Measurements from ENCODE around the gene HIBCH. TPM values are rescaled to one million over a fixed set of nuclear protein-coding genes. Genes with fewer than 3 reads are reported as not detected.

HIBCH gene
- total RNA-seq, 2 donors from 2014 or later, result 31.4 to 34.4 TPM

DNA sequence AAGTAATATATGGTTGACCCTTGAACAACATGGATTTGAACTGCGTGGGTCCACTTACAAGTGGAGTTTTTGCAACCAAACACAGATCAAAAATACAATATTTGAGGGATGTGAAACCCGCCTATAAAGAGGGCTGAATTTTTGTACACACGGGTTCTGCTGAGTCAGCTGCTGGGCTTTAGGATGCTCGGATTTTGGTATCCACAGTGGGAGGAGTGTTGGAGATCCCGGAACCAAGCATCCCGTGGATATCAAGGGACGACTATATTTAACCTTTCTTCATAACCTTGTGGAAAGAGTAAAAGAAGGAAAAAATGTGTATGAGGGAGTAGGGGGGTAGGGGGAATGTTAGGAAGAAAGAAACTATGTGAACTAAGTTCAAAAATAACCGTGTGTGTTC lies 13.8 kb upstream of the HIBCH start:
- no peak for ATAC-seq (ENCODE audit: insufficient number of reproducible peaks, low FRiP score, low read depth)
- H3K27ac ChIP-seq, result peak overlapping the region; percentile 18 to 65

DNA sequence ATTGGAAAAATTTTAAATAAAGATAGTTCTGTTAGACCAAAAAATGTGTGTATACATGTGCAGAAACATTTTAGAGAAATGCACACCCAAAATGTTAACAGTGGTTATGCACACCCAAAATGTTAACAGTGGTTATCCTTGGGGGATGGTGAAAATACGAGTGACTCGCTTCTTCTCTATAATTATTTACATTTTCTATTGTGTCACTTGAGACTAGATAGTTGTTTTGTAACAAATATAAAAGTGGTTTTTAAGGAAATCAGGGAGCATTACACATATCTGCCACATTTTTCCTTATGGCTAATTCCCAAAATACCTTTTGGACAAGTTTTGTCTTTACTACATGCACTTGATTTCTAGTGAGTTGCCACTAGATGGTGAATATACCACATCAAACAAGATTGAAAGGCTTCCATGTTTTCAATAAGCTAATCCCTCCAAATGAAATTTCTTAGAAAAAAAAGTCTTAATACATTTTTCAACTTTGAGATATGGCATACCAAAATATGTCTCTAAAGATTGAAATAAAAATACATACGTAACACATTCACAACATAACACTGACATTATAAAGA lies 9.0 kb upstream of the HIBCH start:
- DNase-seq (ENCODE audit: low spot score) (no peak), ATAC-seq (ENCODE audit: insufficient number of reproducible peaks, low FRiP score, low read depth) (no peak)
- no peaks in the 10 kb centered on the region for H3K27me3 ChIP-seq (replicated peaks; ENCODE audit: insufficient read depth)
- no peak overlapping the region for H3K27ac ChIP-seq
- H3K4me1 ChIP-seq (ENCODE audit: control insufficient read depth in 1 of 2, low read depth in 2 of 2), result peaks cover 0 to 7% of the 10 kb centered on the region in 2 donors
- H3K36me3 ChIP-seq, result no peaks in the 10 kb centered on the region
- TF ChIP-seq, protein P1, sequence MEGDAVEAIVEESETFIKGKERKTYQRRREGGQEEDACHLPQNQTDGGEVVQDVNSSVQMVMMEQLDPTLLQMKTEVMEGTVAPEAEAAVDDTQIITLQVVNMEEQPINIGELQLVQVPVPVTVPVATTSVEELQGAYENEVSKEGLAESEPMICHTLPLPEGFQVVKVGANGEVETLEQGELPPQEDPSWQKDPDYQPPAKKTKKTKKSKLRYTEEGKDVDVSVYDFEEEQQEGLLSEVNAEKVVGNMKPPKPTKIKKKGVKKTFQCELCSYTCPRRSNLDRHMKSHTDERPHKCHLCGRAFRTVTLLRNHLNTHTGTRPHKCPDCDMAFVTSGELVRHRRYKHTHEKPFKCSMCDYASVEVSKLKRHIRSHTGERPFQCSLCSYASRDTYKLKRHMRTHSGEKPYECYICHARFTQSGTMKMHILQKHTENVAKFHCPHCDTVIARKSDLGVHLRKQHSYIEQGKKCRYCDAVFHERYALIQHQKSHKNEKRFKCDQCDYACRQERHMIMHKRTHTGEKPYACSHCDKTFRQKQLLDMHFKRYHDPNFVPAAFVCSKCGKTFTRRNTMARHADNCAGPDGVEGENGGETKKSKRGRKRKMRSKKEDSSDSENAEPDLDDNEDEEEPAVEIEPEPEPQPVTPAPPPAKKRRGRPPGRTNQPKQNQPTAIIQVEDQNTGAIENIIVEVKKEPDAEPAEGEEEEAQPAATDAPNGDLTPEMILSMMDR (IDR thresholded peaks at IDR 0.05), result no peak
- H3K4me3 ChIP-seq, result no peak overlapping the region
- H3K9me3 ChIP-seq, result no peaks in the 10 kb centered on the region

More for the DNA sequence above, 13.8 kb upstream of the HIBCH start:
- H3K9me3 ChIP-seq, result no peaks in the 10 kb centered on the region
- no peaks in the 10 kb centered on the region for H3K36me3 ChIP-seq
- peak overlapping the region; percentile 45 for H3K4me3 ChIP-seq
- no peaks in the 10 kb centered on the region for H3K27me3 ChIP-seq (replicated peaks; ENCODE audit: insufficient read depth)
- H3K4me1 ChIP-seq (ENCODE audit: control insufficient read depth in 1 of 2, low read depth in 2 of 2), result peaks cover 0 to 19% of the 10 kb centered on the region in 2 donors
- TF ChIP-seq, protein P1 (IDR thresholded peaks at IDR 0.05), result no peak
- no peak for DNase-seq (ENCODE audit: low spot score)

DNA sequence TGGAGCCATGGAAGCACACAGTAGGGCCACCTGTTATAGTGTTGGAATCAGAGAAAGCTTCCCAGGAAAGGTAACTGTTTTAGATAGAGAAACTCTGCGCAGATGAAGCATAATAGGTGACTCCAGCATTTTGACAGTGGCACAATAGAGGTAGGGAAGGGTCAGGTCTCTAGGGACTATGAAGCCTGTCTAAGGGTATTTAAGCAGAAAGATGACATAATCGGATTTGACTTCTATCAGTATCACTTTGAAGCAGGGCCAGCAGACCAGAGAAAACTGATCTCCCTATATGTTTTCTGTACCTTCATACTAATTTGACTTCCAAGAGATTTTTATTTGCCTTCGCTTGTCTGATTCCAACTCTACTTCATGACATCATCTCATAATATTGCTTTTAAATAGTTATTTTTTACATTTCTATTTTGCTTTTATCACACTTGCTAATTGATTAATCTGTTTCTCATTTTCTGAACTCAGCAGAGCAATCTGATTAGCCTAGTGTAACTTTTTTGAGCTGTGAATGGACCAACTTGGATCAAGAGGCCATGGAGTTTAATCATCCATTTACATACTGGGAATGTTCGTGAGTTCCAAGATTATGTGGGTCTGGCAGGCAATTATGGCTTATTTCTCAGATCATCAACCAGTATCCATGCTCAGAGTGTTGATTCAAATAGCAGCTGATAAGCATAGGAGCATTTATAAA lies 8.4 kb upstream of the HIBCH start:
- TF ChIP-seq, protein P1 (IDR thresholded peaks at IDR 0.05), result no peak
- Histone ChIP-seq H3K36me3 (no peaks in the 10 kb centered on the region), H3K27me3 (replicated peaks; ENCODE audit: insufficient read depth) (no peaks in the 10 kb centered on the region), H3K9me3 (no peaks in the 10 kb centered on the region), H3K4me3 (no peak overlapping the region), H3K4me1 (ENCODE audit: control insufficient read depth in 1 of 2, low read depth in 2 of 2) (peaks cover 0 to 1% of the 10 kb centered on the region in 2 donors), H3K27ac (no peak overlapping the region)
- DNase-seq (ENCODE audit: low spot score) (no peak), ATAC-seq (ENCODE audit: insufficient number of reproducible peaks, low FRiP score, low read depth) (no peak)

DNA sequence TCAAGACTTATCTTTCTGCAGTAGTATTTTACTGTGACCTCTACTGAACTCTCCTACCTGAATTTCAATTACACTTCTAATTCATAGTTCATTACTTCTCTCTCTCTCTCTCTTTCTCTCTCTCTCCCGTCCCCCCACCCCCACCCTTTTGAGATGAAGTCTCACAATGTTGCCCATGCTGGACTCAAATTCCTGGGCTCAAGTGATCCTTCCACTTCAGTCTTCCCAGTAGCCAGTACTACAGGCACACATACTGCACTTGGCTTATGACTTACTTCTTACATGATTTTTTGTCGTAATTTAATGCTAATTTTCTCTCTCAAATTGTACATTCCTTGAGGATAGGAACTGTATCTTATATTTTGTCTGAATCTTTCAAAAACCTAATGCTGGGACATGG lies 6.0 kb upstream of the HIBCH start:
- Histone ChIP-seq H3K9me3 (no peaks in the 10 kb centered on the region), H3K27ac (no peak overlapping the region), H3K4me1 (ENCODE audit: control insufficient read depth in 1 of 2, low read depth in 2 of 2) (no peaks in the 10 kb centered on the region), H3K4me3 (no peak overlapping the region), H3K36me3 (no peaks in the 10 kb centered on the region), H3K27me3 (replicated peaks; ENCODE audit: insufficient read depth) (no peaks in the 10 kb centered on the region)
- no peak for ATAC-seq (ENCODE audit: insufficient number of reproducible peaks, low FRiP score, low read depth)
- TF ChIP-seq, protein P1 (IDR thresholded peaks at IDR 0.05), result no peak
- no peak for DNase-seq (ENCODE audit: low spot score)

DNA sequence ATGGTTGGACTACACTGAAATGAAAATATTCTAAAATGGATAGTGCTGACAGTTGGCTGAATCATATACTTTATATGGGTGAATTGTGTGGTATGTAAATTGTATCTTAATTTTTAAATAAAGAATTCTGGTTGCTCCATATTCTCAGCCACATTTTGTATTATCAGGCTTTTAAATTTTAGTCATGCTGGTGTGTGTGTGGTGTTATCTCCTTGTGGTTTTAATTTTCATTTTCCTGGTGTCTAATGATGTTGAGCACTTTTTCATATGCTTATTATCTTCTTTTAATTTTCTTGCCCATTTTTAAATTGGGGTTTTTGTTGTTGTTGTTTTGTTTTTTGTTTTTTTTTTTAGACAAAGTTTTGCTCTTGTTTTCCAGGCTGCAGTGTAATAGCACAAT lies 3.8 kb upstream of the HIBCH start:
- ATAC-seq (ENCODE audit: insufficient number of reproducible peaks, low FRiP score, low read depth) (no peak), DNase-seq (ENCODE audit: low spot score) (no peak)
- H3K9me3 ChIP-seq, result no peaks in the 10 kb centered on the region
- TF ChIP-seq, protein P1 (IDR thresholded peaks at IDR 0.05), result no peak
- no peaks in the 10 kb centered on the region for H3K36me3 ChIP-seq
- H3K4me1 ChIP-seq (ENCODE audit: control insufficient read depth in 1 of 2, low read depth in 2 of 2), result peaks cover 0 to 3% of the 10 kb centered on the region in 2 donors
- H3K27me3 ChIP-seq (replicated peaks; ENCODE audit: insufficient read depth), result no peaks in the 10 kb centered on the region
- no peak overlapping the region for H3K27ac ChIP-seq
- no peak overlapping the region for H3K4me3 ChIP-seq

Measured in thoracic aorta (tissue), 2 donors.